Measurements from ENCODE around the gene ETS1.

DNA sequence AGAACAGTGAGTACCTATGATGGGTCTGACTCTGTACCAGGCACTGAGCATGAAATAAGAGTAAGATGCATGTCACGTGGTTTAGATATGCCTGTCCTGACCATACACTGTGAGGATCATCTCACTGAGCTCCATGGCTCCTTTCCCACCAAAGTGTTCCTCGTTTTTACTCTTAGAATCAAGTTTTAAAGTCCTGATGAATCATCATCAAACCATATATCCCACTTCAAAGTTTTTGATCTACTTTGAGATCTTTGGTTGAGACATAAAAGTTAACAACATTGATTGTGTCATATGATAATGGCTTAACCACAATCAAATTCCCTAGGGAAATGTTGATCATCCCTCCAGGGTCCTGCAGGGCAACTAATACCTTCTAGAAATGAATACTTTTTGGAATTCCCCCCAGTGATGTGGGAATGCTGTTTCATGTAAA, 12.8 kb downstream of the ETS1 start:
- TF ChIP-seq, protein P1, sequence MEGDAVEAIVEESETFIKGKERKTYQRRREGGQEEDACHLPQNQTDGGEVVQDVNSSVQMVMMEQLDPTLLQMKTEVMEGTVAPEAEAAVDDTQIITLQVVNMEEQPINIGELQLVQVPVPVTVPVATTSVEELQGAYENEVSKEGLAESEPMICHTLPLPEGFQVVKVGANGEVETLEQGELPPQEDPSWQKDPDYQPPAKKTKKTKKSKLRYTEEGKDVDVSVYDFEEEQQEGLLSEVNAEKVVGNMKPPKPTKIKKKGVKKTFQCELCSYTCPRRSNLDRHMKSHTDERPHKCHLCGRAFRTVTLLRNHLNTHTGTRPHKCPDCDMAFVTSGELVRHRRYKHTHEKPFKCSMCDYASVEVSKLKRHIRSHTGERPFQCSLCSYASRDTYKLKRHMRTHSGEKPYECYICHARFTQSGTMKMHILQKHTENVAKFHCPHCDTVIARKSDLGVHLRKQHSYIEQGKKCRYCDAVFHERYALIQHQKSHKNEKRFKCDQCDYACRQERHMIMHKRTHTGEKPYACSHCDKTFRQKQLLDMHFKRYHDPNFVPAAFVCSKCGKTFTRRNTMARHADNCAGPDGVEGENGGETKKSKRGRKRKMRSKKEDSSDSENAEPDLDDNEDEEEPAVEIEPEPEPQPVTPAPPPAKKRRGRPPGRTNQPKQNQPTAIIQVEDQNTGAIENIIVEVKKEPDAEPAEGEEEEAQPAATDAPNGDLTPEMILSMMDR (IDR thresholded peaks at IDR 0.05), result no peak
- no peak for TF ChIP-seq POLR2AphosphoS5 (IDR thresholded peaks at IDR 0.05)
- TF ChIP-seq EP300 (IDR thresholded peaks at IDR 0.05; ENCODE audit: low read depth), result no peak

All from transverse colon (tissue), 4 donors.